ENCODE data around the gene HBE1. TPM values are rescaled to one million over a fixed set of nuclear protein-coding genes. Genes with fewer than 3 reads are reported as not detected.

HBE1 gene
- total and polyA plus RNA-seq, 2 experiments from 2014 or later: not detected

DNA sequence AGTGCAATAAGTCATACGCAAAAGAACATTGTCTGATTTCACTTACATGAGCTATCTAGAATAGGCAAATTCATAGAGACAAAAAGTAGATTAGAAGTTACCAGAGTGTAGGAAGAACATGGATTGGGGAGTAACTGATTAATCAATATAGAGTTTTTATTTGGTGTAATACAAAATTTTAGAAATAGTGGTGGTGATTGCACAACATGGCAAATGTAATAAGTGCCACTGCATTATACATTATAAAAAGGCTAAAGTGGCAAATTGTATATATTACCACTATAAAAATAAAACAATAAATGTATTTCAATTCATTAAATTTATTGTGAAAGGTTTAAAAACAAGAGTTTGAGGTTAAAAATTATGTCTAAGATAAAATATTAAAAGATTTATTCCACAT is 40.7 kb upstream of the HBE1 start (continued):
- TF ChIP-seq CREB1 (CRISPR knock-in tag; IDR thresholded peaks at IDR 0.05; ENCODE audit: low read depth): no peak
- no peak for TF ChIP-seq JUNB (IDR thresholded peaks at IDR 0.05; ENCODE audit: unreplicated experiment)
- TF ChIP-seq, protein P1, sequence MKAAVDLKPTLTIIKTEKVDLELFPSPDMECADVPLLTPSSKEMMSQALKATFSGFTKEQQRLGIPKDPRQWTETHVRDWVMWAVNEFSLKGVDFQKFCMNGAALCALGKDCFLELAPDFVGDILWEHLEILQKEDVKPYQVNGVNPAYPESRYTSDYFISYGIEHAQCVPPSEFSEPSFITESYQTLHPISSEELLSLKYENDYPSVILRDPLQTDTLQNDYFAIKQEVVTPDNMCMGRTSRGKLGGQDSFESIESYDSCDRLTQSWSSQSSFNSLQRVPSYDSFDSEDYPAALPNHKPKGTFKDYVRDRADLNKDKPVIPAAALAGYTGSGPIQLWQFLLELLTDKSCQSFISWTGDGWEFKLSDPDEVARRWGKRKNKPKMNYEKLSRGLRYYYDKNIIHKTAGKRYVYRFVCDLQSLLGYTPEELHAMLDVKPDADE (IDR thresholded peaks at IDR 0.05): no peak
- TF ChIP-seq ZNF114 (CRISPR knock-in tag; IDR thresholded peaks at IDR 0.05): no peak

DNA sequence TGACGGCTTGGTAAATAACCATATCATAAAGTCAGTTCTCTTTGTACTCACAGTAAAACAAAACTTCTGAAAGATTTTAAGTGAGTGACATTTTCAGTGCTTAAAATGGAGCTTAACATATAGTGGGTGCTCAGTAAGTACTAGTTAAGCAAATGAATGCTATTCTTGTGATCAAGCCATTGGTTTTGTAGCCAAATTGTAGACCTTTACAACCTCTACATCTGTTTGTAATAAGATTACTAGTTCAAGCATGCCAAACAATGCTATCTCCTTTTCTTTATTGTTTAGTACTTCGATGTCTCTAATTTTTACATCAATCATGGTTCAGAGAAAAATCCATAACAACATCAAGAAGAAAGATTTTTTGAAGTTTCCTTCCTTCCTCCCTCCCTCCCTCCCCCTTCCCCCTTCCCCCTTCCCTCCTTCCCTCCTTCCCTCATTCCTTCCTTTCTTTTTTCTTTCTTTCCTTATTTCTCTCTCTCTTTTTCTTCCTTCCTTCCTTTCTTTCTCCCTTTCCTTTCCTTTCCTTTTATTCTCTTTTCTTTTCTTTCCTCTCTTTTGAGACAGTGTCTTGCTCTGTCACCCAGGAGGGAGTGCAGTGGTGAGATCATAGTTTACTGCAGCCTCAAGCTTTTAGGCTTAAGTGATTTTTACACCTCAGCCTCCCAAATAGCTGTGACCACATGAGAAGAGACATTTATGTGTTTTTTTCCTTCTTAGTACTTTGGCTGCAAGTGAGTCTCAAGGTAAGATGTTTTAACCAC is 37.7 kb upstream of the HBE1 start:
- Histone ChIP-seq H3K79me2 (replicated peaks; ENCODE audit: insufficient read depth) (no peaks in the 10 kb centered on the region), H3K4me3 (no peak overlapping the region), H3K4me2 (no peak overlapping the region), H3K27me3 (ENCODE audit: insufficient read depth) (no peaks in the 10 kb centered on the region), H2AFZ (0 out of 2 replicates have a peak overlapping the region, but pooled peaks have one; percentile 70), H3K36me3 (ENCODE audit: insufficient read depth) (no peaks in the 10 kb centered on the region), H3K9me2 (ENCODE audit: insufficient read depth) (no peaks in the 10 kb centered on the region), H3K27ac (ENCODE audit: low read depth) (no peak overlapping the region), H4K20me1 (replicated peaks; ENCODE audit: insufficient read depth) (no peaks in the 10 kb centered on the region), H3K4me1 (ENCODE audit: insufficient read depth) (no peaks in the 10 kb centered on the region), H3F3A (replicated peaks; ENCODE audit: low read depth) (no peaks in the 10 kb centered on the region)
- H3K27me3 Mint-ChIP-seq (ENCODE audit: insufficient read depth, low read depth, poor library complexity): no peaks in the 10 kb centered on the region
- DNase-seq (ENCODE audit: low spot score) (no peak), ATAC-seq (no peak)
- H3K36me3 Mint-ChIP-seq (ENCODE audit: low read depth): no peaks in the 10 kb centered on the region
- no peaks in the 10 kb centered on the region for H3K9me3 Mint-ChIP-seq
- H3K4me3 Mint-ChIP-seq: no peak overlapping the region
- H3K4me1 Mint-ChIP-seq: no peaks in the 10 kb centered on the region
- H3K27ac Mint-ChIP-seq: no peak overlapping the region
- TF ChIP-seq, protein P2, sequence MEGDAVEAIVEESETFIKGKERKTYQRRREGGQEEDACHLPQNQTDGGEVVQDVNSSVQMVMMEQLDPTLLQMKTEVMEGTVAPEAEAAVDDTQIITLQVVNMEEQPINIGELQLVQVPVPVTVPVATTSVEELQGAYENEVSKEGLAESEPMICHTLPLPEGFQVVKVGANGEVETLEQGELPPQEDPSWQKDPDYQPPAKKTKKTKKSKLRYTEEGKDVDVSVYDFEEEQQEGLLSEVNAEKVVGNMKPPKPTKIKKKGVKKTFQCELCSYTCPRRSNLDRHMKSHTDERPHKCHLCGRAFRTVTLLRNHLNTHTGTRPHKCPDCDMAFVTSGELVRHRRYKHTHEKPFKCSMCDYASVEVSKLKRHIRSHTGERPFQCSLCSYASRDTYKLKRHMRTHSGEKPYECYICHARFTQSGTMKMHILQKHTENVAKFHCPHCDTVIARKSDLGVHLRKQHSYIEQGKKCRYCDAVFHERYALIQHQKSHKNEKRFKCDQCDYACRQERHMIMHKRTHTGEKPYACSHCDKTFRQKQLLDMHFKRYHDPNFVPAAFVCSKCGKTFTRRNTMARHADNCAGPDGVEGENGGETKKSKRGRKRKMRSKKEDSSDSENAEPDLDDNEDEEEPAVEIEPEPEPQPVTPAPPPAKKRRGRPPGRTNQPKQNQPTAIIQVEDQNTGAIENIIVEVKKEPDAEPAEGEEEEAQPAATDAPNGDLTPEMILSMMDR (conservative IDR thresholded peaks at IDR 0.05; ENCODE audit: low read depth in 2 of 2): no peak
- TF ChIP-seq, protein P3, sequence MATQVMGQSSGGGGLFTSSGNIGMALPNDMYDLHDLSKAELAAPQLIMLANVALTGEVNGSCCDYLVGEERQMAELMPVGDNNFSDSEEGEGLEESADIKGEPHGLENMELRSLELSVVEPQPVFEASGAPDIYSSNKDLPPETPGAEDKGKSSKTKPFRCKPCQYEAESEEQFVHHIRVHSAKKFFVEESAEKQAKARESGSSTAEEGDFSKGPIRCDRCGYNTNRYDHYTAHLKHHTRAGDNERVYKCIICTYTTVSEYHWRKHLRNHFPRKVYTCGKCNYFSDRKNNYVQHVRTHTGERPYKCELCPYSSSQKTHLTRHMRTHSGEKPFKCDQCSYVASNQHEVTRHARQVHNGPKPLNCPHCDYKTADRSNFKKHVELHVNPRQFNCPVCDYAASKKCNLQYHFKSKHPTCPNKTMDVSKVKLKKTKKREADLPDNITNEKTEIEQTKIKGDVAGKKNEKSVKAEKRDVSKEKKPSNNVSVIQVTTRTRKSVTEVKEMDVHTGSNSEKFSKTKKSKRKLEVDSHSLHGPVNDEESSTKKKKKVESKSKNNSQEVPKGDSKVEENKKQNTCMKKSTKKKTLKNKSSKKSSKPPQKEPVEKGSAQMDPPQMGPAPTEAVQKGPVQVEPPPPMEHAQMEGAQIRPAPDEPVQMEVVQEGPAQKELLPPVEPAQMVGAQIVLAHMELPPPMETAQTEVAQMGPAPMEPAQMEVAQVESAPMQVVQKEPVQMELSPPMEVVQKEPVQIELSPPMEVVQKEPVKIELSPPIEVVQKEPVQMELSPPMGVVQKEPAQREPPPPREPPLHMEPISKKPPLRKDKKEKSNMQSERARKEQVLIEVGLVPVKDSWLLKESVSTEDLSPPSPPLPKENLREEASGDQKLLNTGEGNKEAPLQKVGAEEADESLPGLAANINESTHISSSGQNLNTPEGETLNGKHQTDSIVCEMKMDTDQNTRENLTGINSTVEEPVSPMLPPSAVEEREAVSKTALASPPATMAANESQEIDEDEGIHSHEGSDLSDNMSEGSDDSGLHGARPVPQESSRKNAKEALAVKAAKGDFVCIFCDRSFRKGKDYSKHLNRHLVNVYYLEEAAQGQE (IDR thresholded peaks at IDR 0.05; ENCODE audit: unreplicated experiment): no peak
- TF ChIP-seq, protein P4, sequence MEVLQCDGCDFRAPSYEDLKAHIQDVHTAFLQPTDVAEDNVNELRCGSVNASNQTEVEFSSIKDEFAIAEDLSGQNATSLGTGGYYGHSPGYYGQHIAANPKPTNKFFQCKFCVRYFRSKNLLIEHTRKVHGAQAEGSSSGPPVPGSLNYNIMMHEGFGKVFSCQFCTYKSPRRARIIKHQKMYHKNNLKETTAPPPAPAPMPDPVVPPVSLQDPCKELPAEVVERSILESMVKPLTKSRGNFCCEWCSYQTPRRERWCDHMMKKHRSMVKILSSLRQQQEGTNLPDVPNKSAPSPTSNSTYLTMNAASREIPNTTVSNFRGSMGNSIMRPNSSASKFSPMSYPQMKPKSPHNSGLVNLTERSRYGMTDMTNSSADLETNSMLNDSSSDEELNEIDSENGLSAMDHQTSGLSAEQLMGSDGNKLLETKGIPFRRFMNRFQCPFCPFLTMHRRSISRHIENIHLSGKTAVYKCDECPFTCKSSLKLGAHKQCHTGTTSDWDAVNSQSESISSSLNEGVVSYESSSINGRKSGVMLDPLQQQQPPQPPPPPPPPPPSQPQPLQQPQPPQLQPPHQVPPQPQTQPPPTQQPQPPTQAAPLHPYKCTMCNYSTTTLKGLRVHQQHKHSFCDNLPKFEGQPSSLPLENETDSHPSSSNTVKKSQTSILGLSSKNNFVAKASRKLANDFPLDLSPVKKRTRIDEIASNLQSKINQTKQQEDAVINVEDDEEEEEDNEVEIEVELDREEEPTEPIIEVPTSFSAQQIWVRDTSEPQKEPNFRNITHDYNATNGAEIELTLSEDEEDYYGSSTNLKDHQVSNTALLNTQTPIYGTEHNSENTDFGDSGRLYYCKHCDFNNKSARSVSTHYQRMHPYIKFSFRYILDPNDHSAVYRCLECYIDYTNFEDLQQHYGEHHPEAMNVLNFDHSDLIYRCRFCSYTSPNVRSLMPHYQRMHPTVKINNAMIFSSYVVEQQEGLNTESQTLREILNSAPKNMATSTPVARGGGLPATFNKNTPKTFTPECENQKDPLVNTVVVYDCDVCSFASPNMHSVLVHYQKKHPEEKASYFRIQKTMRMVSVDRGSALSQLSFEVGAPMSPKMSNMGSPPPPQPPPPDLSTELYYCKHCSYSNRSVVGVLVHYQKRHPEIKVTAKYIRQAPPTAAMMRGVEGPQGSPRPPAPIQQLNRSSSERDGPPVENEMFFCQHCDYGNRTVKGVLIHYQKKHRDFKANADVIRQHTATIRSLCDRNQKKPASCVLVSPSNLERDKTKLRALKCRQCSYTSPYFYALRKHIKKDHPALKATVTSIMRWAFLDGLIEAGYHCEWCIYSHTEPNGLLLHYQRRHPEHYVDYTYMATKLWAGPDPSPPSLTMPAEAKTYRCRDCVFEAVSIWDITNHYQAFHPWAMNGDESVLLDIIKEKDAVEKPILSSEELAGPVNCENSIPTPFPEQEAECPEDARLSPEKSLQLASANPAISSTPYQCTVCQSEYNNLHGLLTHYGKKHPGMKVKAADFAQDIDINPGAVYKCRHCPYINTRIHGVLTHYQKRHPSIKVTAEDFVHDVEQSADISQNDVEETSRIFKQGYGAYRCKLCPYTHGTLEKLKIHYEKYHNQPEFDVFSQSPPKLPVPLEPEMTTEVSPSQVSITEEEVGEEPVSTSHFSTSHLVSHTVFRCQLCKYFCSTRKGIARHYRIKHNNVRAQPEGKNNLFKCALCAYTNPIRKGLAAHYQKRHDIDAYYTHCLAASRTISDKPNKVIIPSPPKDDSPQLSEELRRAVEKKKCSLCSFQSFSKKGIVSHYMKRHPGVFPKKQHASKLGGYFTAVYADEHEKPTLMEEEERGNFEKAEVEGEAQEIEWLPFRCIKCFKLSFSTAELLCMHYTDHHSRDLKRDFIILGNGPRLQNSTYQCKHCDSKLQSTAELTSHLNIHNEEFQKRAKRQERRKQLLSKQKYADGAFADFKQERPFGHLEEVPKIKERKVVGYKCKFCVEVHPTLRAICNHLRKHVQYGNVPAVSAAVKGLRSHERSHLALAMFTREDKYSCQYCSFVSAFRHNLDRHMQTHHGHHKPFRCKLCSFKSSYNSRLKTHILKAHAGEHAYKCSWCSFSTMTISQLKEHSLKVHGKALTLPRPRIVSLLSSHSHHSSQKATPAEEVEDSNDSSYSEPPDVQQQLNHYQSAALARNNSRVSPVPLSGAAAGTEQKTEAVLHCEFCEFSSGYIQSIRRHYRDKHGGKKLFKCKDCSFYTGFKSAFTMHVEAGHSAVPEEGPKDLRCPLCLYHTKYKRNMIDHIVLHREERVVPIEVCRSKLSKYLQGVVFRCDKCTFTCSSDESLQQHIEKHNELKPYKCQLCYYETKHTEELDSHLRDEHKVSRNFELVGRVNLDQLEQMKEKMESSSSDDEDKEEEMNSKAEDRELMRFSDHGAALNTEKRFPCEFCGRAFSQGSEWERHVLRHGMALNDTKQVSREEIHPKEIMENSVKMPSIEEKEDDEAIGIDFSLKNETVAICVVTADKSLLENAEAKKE (CRISPR knock-in tag; IDR thresholded peaks at IDR 0.05): no peak
- TF ChIP-seq NANOG (IDR thresholded peaks at IDR 0.05; ENCODE audit: borderline replicate concordance) (no peak), JUNB (IDR thresholded peaks at IDR 0.05; ENCODE audit: unreplicated experiment) (no peak), EZH2 (IDR thresholded peaks at IDR 0.05; ENCODE audit: low read depth, unreplicated experiment) (no peak), ZNF331 (CRISPR knock-in tag; IDR thresholded peaks at IDR 0.05; ENCODE audit: low read depth) (no peak)
- TF ChIP-seq, protein P1 (IDR thresholded peaks at IDR 0.05): no peak
